WTC11 (cell line): ENCODE measurements around the gene PDZD11. TPM values are rescaled to one million over a fixed set of nuclear protein-coding genes. Genes with fewer than 3 reads are reported as not detected.

ENCODE experiments used
- ATAC-seq: fragments of 200-7000 bp; cut with Tn5 transposase; 2 replicates; pipeline ENCODE4 v1.10.0; 2021; ENCODE audit warnings: mild to moderate bottlenecking, moderate library complexity
- CTCF ChIA-PET: fragments of 300-600 bp; sonication (Branson Sonifier 250); formaldehyde crosslinking; loops from one replicate; lab custom pipeline; 2021; ENCODE audit warnings: antibody characterized with exemption; lab: Charles Lee
- POLR2A ChIA-PET: fragments of 350-600 bp; sonication (Branson Sonifier 250); formaldehyde crosslinking; loops from one replicate; lab custom pipeline; 2021; ENCODE audit warnings: antibody characterized with exemption; lab: Charles Lee
- DNase-seq: peaks from one replicate; pipeline ENCODE4 v3.0.0; 2021; ENCODE audit warnings: low spot score
- H3K27ac Mint-ChIP-seq: 2 replicates; pipeline ENCODE4 v1.8.0; 2021; ENCODE audit warnings: mixed read lengths
- H3K27me3 Mint-ChIP-seq: 2 replicates; pipeline ENCODE4 v1.8.0; 2021; ENCODE audit warnings: low read depth, mild to moderate bottlenecking, moderate library complexity, mixed read lengths
- H3K36me3 Mint-ChIP-seq: 2 replicates; pipeline ENCODE4 v1.8.0; 2021; ENCODE audit warnings: mixed read lengths
- H3K4me1 Mint-ChIP-seq: 2 replicates; pipeline ENCODE4 v1.8.0; 2022; ENCODE audit warnings: mixed read lengths
- H3K4me3 Mint-ChIP-seq: 2 replicates; pipeline ENCODE4 v1.8.0; 2021; ENCODE audit warnings: mild to moderate bottlenecking, moderate library complexity, mixed read lengths
- H3K9me3 Mint-ChIP-seq: 2 replicates; pipeline ENCODE4 v1.8.0; 2021; ENCODE audit warnings: mixed read lengths
- CREM ChIP-seq: sonication (generic); formaldehyde crosslinking; IDR thresholded peaks from 2 replicates; pipeline ENCODE4 v1.8.1; 2022; ENCODE audit warnings: mild to moderate bottlenecking, missing genetic modification reagents, moderate library complexity
- ELF4 ChIP-seq: sonication (generic); formaldehyde crosslinking; IDR thresholded peaks from 2 replicates; pipeline ENCODE4 v1.8.1; 2022; ENCODE audit warnings: low read depth, mild to moderate bottlenecking, moderate library complexity, missing genetic modification reagents
- EMX1 ChIP-seq: fragments of 250-450 bp; sonication (Bioruptor Pico); IDR thresholded peaks from 2 replicates; pipeline ENCODE4 v1.8.0; 2021; ENCODE audit warnings: mild to moderate bottlenecking
- ETV6 ChIP-seq: sonication (generic); formaldehyde crosslinking; IDR thresholded peaks from 2 replicates; pipeline ENCODE4 v1.8.1; 2022; ENCODE audit warnings: mild to moderate bottlenecking, missing genetic modification reagents
- FOXK1 ChIP-seq: sonication (generic); formaldehyde crosslinking; IDR thresholded peaks from 2 replicates; pipeline ENCODE4 v1.8.0; 2022; ENCODE audit warnings: mild to moderate bottlenecking, moderate library complexity, missing genetic modification reagents
- FOXP1 ChIP-seq: sonication (generic); formaldehyde crosslinking; IDR thresholded peaks from 2 replicates; pipeline ENCODE4 v1.8.0; 2022; ENCODE audit warnings: missing genetic modification reagents, mild to moderate bottlenecking, moderate library complexity, borderline replicate concordance
- GABPB1 ChIP-seq: sonication (generic); formaldehyde crosslinking; IDR thresholded peaks from 2 replicates; pipeline ENCODE4 v1.8.1; 2023; ENCODE audit warnings: mild to moderate bottlenecking, missing genetic modification reagents
- GTF2I ChIP-seq: fragments of 250-450 bp; sonication (Bioruptor Pico); conservative IDR thresholded peaks from 2 replicates; pipeline ENCODE4 v1.4.0; 2021; ENCODE audit warnings: mild to moderate bottlenecking
- JAZF1 ChIP-seq: fragments of 250-450 bp; sonication (Bioruptor Pico); IDR thresholded peaks from 2 replicates; pipeline ENCODE4 v1.9.0; 2021; ENCODE audit warnings: moderate library complexity, mild to moderate bottlenecking, inconsistent platforms
- NFYB ChIP-seq: sonication (generic); formaldehyde crosslinking; conservative IDR thresholded peaks from 2 replicates; pipeline ENCODE4 v1.8.0; 2022; ENCODE audit warnings: low read depth, missing genetic modification reagents
- NR2C2 ChIP-seq: sonication (generic); formaldehyde crosslinking; IDR thresholded peaks from 2 replicates; pipeline ENCODE4 v1.8.0; 2022; ENCODE audit warnings: mild to moderate bottlenecking, missing genetic modification reagents
- NR3C1 ChIP-seq: sonication (generic); formaldehyde crosslinking; conservative IDR thresholded peaks from 2 replicates; pipeline ENCODE4 v1.8.1; 2023; ENCODE audit warnings: low read depth, mild to moderate bottlenecking, missing genetic modification reagents
- SMAD4 ChIP-seq: sonication (generic); formaldehyde crosslinking; IDR thresholded peaks from 2 replicates; pipeline ENCODE4 v1.8.0; 2022; ENCODE audit warnings: mild to moderate bottlenecking, missing genetic modification reagents
- TCF7 ChIP-seq: sonication (generic); formaldehyde crosslinking; IDR thresholded peaks from 2 replicates; pipeline ENCODE4 v1.8.0; 2022; ENCODE audit warnings: mild to moderate bottlenecking, low read depth, missing genetic modification reagents, moderate library complexity
- TP53 ChIP-seq: sonication (generic); formaldehyde crosslinking; IDR thresholded peaks from 2 replicates; pipeline ENCODE4 v1.8.1; 2023; ENCODE audit warnings: mild to moderate bottlenecking, missing genetic modification reagents
- ZNF138 ChIP-seq: sonication (generic); formaldehyde crosslinking; conservative IDR thresholded peaks from 2 replicates; pipeline ENCODE4 v1.8.1; 2022; ENCODE audit warnings: mild to moderate bottlenecking, moderate library complexity, missing genetic modification reagents
- ZNF671 ChIP-seq: fragments of 250-450 bp; sonication (Bioruptor Pico); IDR thresholded peaks from 2 replicates; pipeline ENCODE4 v1.8.0; 2021; ENCODE audit warnings: mild to moderate bottlenecking
- total RNA-seq: library from RNA; stranded (reverse); gene quantifications from 3 replicates; pipeline ENCODE4 v1.2.3, GENCODE V29; 2021
- TF ChIP-seq, protein P1 (sequence below): sonication (generic); formaldehyde crosslinking; IDR thresholded peaks from 2 replicates; pipeline ENCODE4 v1.8.1; 2022; ENCODE audit warnings: mild to moderate bottlenecking, missing genetic modification reagents, moderate library complexity, borderline replicate concordance
- TF ChIP-seq, protein P2 (sequence below): fragments of 250-450 bp; sonication (Bioruptor Pico); IDR thresholded peaks from 2 replicates; pipeline ENCODE4 v1.9.0; 2021; ENCODE audit warnings: mild to moderate bottlenecking, borderline replicate concordance
- TF ChIP-seq, protein P3 (sequence below): sonication (generic); formaldehyde crosslinking; IDR thresholded peaks from 2 replicates; pipeline ENCODE4 v1.8.0; 2023; ENCODE audit warnings: mild to moderate bottlenecking, missing genetic modification reagents
- TF ChIP-seq, protein P4 (sequence below): fragments of 250-450 bp; sonication (Bioruptor Pico); IDR thresholded peaks from 2 replicates; pipeline ENCODE4 v2.1.2; 2022; ENCODE audit warnings: mild to moderate bottlenecking, moderate library complexity
- TF ChIP-seq, protein P5 (sequence below): sonication (generic); formaldehyde crosslinking; IDR thresholded peaks from 2 replicates; pipeline ENCODE4 v1.8.1; 2023; ENCODE audit warnings: mild to moderate bottlenecking, missing genetic modification reagents, borderline replicate concordance
- TF ChIP-seq, protein P6 (sequence below): sonication (generic); formaldehyde crosslinking; IDR thresholded peaks from 2 replicates; pipeline ENCODE4 v1.8.0; 2023; ENCODE audit warnings: missing genetic modification reagents

Gene PDZD11
- total RNA-seq, 1 experiment from 2014 or later: 27.8 TPM

DNA sequence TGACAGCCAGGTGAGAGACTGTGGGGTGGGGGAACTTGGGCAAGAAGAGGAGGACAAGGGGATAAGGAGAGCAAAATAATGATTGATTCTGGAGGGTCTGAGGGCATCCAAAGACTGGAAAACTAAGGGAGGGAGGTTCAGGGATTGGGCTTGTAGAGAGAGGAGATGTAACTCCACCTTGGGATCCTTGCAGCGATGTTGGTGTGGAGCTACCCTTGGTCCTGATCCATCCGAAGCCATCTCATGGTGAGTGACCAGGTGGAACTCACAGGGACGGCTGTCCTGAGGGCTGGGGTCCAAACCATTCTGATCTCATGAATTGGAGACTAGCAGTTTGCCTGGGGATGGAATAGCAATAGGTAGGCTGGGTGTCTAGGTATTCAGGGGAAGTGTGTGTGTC, 9.2 kb downstream of the PDZD11 start:
- H3K4me1 Mint-ChIP-seq: no peaks in the 10 kb centered on the region
- H3K36me3 Mint-ChIP-seq: no peaks in the 10 kb centered on the region
- DNase-seq: no peak
- no peak for ATAC-seq
- H3K27ac Mint-ChIP-seq: no peak overlapping the region
- ChIA-PET CTCF (no interaction called here), POLR2A (no interaction called here)
- no peak for TF ChIP-seq CREM
- TF ChIP-seq, protein P1, sequence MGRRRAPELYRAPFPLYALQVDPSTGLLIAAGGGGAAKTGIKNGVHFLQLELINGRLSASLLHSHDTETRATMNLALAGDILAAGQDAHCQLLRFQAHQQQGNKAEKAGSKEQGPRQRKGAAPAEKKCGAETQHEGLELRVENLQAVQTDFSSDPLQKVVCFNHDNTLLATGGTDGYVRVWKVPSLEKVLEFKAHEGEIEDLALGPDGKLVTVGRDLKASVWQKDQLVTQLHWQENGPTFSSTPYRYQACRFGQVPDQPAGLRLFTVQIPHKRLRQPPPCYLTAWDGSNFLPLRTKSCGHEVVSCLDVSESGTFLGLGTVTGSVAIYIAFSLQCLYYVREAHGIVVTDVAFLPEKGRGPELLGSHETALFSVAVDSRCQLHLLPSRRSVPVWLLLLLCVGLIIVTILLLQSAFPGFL (CRISPR knock-in tag): no peak
- TF ChIP-seq EMX1 (CRISPR knock-in tag): no peak
- TF ChIP-seq GTF2I (CRISPR knock-in tag): no peak
- TF ChIP-seq ZNF138 (CRISPR knock-in tag): no peak
- TF ChIP-seq FOXP1: no peak
- TF ChIP-seq ZNF671: no peak
- TF ChIP-seq NR2C2 (CRISPR knock-in tag): no peak
- no peak for TF ChIP-seq TP53 (CRISPR knock-in tag)
- no peak for TF ChIP-seq TCF7
- no peak for TF ChIP-seq ETV6 (CRISPR knock-in tag)
- H3K27me3 Mint-ChIP-seq: peaks cover 6% of the 10 kb centered on the region
- no peaks in the 10 kb centered on the region for H3K9me3 Mint-ChIP-seq
- H3K4me3 Mint-ChIP-seq: no peak overlapping the region

DNA sequence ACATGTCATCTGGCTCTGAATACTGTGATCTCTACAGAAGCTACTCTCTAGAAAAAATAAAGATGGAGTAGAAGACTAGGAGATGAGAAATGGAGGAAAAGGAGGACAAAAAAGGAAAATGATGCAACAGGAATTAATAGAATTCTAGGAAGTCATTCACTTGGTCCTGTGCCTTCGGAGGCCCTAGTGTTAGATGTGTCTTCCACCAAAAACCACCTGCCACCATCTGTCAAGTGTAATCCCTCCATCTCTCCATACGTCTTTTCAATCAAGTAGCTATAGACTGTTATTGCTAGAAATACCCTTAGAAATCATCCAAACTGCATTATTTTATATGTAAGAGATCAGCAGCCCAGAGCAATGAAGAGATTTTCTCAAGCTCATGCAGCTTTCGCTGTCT, 10.6 kb downstream of the PDZD11 start:
- POLR2A ChIA-PET: no interaction called here
- H3K4me1 Mint-ChIP-seq: no peaks in the 10 kb centered on the region
- no peak for ATAC-seq
- TF ChIP-seq FOXK1: no peak
- TF ChIP-seq, protein P2, sequence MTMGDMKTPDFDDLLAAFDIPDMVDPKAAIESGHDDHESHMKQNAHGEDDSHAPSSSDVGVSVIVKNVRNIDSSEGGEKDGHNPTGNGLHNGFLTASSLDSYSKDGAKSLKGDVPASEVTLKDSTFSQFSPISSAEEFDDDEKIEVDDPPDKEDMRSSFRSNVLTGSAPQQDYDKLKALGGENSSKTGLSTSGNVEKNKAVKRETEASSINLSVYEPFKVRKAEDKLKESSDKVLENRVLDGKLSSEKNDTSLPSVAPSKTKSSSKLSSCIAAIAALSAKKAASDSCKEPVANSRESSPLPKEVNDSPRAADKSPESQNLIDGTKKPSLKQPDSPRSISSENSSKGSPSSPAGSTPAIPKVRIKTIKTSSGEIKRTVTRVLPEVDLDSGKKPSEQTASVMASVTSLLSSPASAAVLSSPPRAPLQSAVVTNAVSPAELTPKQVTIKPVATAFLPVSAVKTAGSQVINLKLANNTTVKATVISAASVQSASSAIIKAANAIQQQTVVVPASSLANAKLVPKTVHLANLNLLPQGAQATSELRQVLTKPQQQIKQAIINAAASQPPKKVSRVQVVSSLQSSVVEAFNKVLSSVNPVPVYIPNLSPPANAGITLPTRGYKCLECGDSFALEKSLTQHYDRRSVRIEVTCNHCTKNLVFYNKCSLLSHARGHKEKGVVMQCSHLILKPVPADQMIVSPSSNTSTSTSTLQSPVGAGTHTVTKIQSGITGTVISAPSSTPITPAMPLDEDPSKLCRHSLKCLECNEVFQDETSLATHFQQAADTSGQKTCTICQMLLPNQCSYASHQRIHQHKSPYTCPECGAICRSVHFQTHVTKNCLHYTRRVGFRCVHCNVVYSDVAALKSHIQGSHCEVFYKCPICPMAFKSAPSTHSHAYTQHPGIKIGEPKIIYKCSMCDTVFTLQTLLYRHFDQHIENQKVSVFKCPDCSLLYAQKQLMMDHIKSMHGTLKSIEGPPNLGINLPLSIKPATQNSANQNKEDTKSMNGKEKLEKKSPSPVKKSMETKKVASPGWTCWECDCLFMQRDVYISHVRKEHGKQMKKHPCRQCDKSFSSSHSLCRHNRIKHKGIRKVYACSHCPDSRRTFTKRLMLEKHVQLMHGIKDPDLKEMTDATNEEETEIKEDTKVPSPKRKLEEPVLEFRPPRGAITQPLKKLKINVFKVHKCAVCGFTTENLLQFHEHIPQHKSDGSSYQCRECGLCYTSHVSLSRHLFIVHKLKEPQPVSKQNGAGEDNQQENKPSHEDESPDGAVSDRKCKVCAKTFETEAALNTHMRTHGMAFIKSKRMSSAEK (CRISPR knock-in tag): no peak
- TF ChIP-seq, protein P3, sequence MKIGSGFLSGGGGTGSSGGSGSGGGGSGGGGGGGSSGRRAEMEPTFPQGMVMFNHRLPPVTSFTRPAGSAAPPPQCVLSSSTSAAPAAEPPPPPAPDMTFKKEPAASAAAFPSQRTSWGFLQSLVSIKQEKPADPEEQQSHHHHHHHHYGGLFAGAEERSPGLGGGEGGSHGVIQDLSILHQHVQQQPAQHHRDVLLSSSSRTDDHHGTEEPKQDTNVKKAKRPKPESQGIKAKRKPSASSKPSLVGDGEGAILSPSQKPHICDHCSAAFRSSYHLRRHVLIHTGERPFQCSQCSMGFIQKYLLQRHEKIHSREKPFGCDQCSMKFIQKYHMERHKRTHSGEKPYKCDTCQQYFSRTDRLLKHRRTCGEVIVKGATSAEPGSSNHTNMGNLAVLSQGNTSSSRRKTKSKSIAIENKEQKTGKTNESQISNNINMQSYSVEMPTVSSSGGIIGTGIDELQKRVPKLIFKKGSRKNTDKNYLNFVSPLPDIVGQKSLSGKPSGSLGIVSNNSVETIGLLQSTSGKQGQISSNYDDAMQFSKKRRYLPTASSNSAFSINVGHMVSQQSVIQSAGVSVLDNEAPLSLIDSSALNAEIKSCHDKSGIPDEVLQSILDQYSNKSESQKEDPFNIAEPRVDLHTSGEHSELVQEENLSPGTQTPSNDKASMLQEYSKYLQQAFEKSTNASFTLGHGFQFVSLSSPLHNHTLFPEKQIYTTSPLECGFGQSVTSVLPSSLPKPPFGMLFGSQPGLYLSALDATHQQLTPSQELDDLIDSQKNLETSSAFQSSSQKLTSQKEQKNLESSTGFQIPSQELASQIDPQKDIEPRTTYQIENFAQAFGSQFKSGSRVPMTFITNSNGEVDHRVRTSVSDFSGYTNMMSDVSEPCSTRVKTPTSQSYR: no peak
- TF ChIP-seq, protein P4, sequence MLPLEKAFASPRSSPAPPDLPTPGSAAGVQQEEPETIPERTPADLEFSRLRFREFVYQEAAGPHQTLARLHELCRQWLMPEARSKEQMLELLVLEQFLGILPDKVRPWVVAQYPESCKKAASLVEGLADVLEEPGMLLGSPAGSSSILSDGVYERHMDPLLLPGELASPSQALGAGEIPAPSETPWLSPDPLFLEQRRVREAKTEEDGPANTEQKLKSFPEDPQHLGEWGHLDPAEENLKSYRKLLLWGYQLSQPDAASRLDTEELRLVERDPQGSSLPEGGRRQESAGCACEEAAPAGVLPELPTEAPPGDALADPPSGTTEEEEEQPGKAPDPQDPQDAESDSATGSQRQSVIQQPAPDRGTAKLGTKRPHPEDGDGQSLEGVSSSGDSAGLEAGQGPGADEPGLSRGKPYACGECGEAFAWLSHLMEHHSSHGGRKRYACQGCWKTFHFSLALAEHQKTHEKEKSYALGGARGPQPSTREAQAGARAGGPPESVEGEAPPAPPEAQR: no peak
- no peak for TF ChIP-seq JAZF1
- TF ChIP-seq GABPB1: no peak
- no peak for TF ChIP-seq GTF2I (CRISPR knock-in tag)
- TF ChIP-seq NR3C1: no peak
- TF ChIP-seq NFYB (CRISPR knock-in tag): no peak
- TF ChIP-seq ELF4 (CRISPR knock-in tag): no peak
- no peak for TF ChIP-seq CREM
- TF ChIP-seq, protein P5, sequence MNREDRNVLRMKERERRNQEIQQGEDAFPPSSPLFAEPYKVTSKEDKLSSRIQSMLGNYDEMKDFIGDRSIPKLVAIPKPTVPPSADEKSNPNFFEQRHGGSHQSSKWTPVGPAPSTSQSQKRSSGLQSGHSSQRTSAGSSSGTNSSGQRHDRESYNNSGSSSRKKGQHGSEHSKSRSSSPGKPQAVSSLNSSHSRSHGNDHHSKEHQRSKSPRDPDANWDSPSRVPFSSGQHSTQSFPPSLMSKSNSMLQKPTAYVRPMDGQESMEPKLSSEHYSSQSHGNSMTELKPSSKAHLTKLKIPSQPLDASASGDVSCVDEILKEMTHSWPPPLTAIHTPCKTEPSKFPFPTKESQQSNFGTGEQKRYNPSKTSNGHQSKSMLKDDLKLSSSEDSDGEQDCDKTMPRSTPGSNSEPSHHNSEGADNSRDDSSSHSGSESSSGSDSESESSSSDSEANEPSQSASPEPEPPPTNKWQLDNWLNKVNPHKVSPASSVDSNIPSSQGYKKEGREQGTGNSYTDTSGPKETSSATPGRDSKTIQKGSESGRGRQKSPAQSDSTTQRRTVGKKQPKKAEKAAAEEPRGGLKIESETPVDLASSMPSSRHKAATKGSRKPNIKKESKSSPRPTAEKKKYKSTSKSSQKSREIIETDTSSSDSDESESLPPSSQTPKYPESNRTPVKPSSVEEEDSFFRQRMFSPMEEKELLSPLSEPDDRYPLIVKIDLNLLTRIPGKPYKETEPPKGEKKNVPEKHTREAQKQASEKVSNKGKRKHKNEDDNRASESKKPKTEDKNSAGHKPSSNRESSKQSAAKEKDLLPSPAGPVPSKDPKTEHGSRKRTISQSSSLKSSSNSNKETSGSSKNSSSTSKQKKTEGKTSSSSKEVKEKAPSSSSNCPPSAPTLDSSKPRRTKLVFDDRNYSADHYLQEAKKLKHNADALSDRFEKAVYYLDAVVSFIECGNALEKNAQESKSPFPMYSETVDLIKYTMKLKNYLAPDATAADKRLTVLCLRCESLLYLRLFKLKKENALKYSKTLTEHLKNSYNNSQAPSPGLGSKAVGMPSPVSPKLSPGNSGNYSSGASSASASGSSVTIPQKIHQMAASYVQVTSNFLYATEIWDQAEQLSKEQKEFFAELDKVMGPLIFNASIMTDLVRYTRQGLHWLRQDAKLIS: no peak
- TF ChIP-seq, protein P6, sequence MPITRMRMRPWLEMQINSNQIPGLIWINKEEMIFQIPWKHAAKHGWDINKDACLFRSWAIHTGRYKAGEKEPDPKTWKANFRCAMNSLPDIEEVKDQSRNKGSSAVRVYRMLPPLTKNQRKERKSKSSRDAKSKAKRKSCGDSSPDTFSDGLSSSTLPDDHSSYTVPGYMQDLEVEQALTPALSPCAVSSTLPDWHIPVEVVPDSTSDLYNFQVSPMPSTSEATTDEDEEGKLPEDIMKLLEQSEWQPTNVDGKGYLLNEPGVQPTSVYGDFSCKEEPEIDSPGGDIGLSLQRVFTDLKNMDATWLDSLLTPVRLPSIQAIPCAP: no peak
- TF ChIP-seq SMAD4 (CRISPR knock-in tag): no peak

More for the DNA sequence above, 10.6 kb downstream of the PDZD11 start:
- H3K9me3 Mint-ChIP-seq: no peaks in the 10 kb centered on the region
- H3K36me3 Mint-ChIP-seq: no peaks in the 10 kb centered on the region
- no peak for DNase-seq
- no peak overlapping the region for H3K4me3 Mint-ChIP-seq
- H3K27ac Mint-ChIP-seq: no peak overlapping the region
- CTCF ChIA-PET: no interaction called here
- H3K27me3 Mint-ChIP-seq: peaks cover 6% of the 10 kb centered on the region
